Tibial artery (tissue), 4 donors: ENCODE data around the gene DPP7.

Experiments
- DNase-seq, 2 donors: peaks; one replicate each; pipeline ENCODE4 v3.0.0-alpha.2; 2019
- H3K27ac ChIP-seq, 2 donors: fragments of 200-600 bp; sonication (generic) in 1 of 2; 1 replicate in 1 of 2; 2 replicates in 1 of 2; pipeline ENCODE4 v1.5.1; 2018 to 2019; ENCODE audit warnings: mild to moderate bottlenecking in 1 of 2
- H3K27me3 ChIP-seq, 2 donors: fragments of 200-600 bp; sonication (generic) in 1 of 2; one replicate each; pipeline versions ENCODE4 v1.5.1 to v1.6.0; 2016 to 2019
- H3K36me3 ChIP-seq, 3 donors: fragments of 200-600 bp; sonication (generic) in 2 of 3; one replicate each; pipeline ENCODE4 v1.5.1; 2016 to 2019; ENCODE audit warnings: mild to moderate bottlenecking in 2 of 3
- H3K4me1 ChIP-seq, 4 donors: fragments of 200-600 bp; sonication (generic) in 2 of 4; 1 replicate in 3 of 4; 2 replicates in 1 of 4; pipeline ENCODE4 v1.5.1; 2016 to 2019
- H3K4me3 ChIP-seq, 2 donors: fragments of 200-600 bp; sonication (generic) in 1 of 2; 1 replicate in 1 of 2; 2 replicates in 1 of 2; pipeline ENCODE4 v1.5.1; 2018 to 2019; ENCODE audit warnings: mild to moderate bottlenecking in 2 of 2
- H3K9me3 ChIP-seq, 3 donors: fragments of 200-600 bp; sonication (generic) in 1 of 3; one replicate each; pipeline ENCODE4 v1.5.1; 2016 to 2019
- CTCF ChIP-seq, 2 experiments: fragments of 200-600 bp in 1 of 2; fragments of 450-650 bp in 1 of 2; IDR thresholded peaks; one replicate each; pipeline ENCODE4 v1.5.1; 2017 to 2019; ENCODE audit warnings: antibody characterized with exemption in 2 of 2, mild to moderate bottlenecking in 1 of 2, moderate library complexity in 1 of 2
- intact Hi-C: fragments of 100-400 bp; cut with DNase I; formaldehyde crosslinking; loops from one replicate; pipeline ENCODE4 v1.15.0; 2023; ENCODE audit warnings: low total_unique reads

The DPP7 gene

DNA sequence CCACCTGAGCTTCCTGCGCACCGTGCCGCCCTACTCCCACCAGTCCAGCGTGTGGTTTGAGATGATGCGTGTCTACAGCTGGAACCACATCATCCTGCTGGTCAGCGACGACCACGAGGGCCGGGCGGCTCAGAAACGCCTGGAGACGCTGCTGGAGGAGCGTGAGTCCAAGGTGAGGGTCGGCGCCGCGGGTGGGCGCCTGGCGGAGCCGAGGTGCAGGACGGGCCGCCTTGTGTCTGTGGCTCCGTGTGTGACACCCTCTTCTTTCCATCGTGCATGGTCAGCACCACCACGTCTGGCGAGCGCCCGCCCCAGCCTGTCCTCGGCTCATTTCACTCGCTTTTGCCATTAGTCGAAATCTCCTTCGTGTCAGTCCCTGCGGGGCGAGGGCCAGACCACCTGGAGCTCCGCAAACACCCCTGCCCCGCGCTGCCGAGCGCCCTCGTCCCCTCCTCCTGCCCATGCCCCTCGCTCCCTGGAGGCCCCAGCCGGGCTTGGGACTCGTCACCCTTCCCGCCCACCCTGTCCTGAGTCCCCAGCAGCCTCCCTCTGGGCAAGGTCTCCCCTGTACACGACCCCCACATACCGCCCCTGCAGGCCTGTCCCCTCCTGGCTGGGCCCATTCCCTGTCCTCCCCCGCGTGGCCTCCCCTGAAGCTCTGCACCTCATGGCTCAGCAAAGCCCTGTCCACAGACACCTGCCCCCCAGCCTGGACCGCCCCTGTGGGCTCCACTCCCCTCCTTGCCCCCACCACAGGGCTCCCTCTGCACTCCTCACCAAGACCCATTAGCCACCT, 31.4 kb upstream of the DPP7 start:
- Histone ChIP-seq H3K4me3 (no peak overlapping the region), H3K27me3 (peaks cover 0 to 83% of the 10 kb centered on the region in 2 donors), H3K27ac (no peak overlapping the region), H3K36me3 (no peaks in the 10 kb centered on the region), H3K4me1 (no peaks in the 10 kb centered on the region), H3K9me3 (no peaks in the 10 kb centered on the region)
- intact Hi-C loops = no loop called here
- TF ChIP-seq CTCF (IDR thresholded peaks at IDR 0.05) = no peak
- DNase-seq = no peak

- no peak for TF ChIP-seq CTCF (IDR thresholded peaks at IDR 0.05)
- Histone ChIP-seq H3K27me3 (peaks cover 0 to 94% of the 10 kb centered on the region in 2 donors), H3K9me3 (no peaks in the 10 kb centered on the region), H3K4me3 (no peak overlapping the region), H3K36me3 (no peaks in the 10 kb centered on the region), H3K4me1 (peaks cover 0 to 9% (median 5%) of the 10 kb centered on the region in 4 donors), H3K27ac (no peak overlapping the region)
- no peak for DNase-seq
- intact Hi-C loops = no loop called here
Observed at GRCh38 chr9:137143459-137143858, 28.9 kb upstream of the DPP7 start.

DNA sequence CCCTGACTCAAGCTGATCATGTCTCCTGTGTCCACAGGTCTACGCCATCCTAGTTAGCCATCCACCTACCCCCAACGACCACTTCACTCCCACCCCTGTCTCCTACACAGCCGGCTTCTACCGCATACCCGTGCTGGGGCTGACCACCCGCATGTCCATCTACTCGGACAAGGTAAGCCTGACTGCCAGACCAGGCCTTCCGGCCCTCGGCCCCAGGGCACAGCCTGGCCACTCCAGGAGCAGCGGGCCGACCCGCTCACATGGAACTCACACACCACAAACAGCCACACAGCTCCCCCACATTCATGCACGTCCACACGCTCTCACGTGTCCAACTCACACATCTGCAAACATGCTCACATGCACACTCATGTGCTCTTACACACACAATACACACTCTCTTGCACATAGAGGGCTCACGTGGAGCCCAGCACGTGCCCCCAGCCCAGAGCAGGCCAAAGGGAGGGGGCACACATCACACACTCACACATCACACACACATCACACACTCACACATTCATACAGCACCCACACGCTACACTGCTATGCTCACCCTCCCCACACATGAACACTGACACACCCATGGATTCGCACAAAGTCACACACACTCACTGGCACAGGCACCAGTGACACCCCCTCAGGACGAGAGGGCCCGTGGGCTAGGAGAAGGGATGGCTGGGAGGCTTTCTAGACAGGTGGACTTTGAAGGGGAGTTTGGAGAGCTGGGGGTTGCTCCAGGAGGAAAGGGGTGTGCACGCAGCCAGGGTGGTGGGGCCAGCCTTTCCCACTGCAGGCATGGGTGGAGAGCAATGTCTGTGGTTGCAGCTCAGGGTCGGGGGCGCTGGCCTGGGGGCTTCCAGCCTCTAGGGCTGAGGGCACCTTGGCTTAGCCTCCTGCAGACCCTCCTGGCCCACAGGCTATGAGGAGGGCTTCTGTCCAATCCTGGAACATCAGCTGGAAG, 27.7 kb upstream of the DPP7 start:
- H3K27ac ChIP-seq = no peak overlapping the region
- no peak for DNase-seq
- no peak for TF ChIP-seq CTCF (IDR thresholded peaks at IDR 0.05)
- no peaks in the 10 kb centered on the region for H3K36me3 ChIP-seq
- no peak overlapping the region for H3K4me3 ChIP-seq
- intact Hi-C loops = no loop called here
- H3K27me3 ChIP-seq = peaks cover 0 to 94% of the 10 kb centered on the region in 2 donors
- peaks cover 0 to 9% (median 5%) of the 10 kb centered on the region in 4 donors for H3K4me1 ChIP-seq
- H3K9me3 ChIP-seq = no peaks in the 10 kb centered on the region

DNA sequence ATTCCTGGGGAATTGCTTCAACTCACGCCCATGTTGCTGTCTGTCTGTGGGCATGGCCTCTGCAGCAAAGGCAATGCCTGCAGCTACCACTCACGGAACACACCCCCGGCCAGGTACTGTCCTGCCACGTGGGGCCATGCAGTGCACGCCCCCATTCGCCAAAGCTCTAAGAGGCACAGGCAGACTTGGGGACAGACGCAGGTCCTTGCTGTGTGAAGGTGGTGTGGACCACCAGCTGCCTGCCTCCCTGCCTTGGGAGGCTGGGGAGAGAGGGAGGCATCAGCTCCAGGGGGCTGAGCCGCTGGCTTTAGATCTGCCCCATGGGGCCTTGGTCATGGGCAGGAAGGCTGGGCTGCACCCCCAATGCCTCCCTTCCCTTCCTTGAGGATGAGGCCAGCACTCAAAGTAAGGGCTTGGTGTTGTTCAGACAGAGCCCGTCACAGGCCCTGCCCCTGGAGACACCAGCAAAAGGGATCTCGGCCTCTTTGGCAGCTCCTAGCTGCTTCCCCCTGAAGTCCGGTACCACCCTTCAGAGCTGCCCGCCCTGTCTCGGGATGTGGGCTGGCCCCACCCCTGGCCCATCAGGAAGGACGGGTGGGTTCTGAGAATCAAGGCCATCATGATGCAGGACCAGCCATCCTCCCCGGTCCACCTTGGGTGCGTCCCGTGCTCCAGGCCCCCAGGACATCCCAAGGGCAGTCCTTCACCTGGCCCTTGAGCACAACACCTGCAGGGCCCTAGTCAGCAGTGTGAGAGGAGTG, 26.7 kb upstream of the DPP7 start:
- TF ChIP-seq CTCF (IDR thresholded peaks at IDR 0.05) = no peak
- Histone ChIP-seq H3K4me3 (no peak overlapping the region), H3K36me3 (no peaks in the 10 kb centered on the region), H3K27ac (no peak overlapping the region), H3K9me3 (no peaks in the 10 kb centered on the region), H3K4me1 (peaks cover 0 to 9% (median 5%) of the 10 kb centered on the region in 4 donors), H3K27me3 (peaks cover 0 to 94% of the 10 kb centered on the region in 2 donors)
- intact Hi-C loops = no loop called here
- no peak for DNase-seq
